Osteocyte (in vitro differentiated cells): ENCODE measurements around the gene CLDN16. TPM values are rescaled to one million over a fixed set of nuclear protein-coding genes. Genes with fewer than 3 reads are reported as not detected.

Experiments used
- DNase-seq: peaks from one replicate; pipeline ENCODE4 v3.0.0; 2021; ENCODE audit warnings: mixed read lengths; ENCODE audit not compliant: unreplicated experiment; ENCODE audit errors: extremely low spot score
- H3K27ac Mint-ChIP-seq: one replicate; pipeline ENCODE4 v1.8.0; 2021; ENCODE audit warnings: mild to moderate bottlenecking, mixed read lengths; ENCODE audit not compliant: unreplicated experiment
- H3K27me3 Mint-ChIP-seq: one replicate; pipeline ENCODE4 v1.8.0; 2021; ENCODE audit warnings: mixed read lengths; ENCODE audit not compliant: unreplicated experiment
- H3K36me3 Mint-ChIP-seq: one replicate; pipeline ENCODE4 v1.8.0; 2021; ENCODE audit warnings: mixed read lengths; ENCODE audit not compliant: unreplicated experiment
- H3K4me1 Mint-ChIP-seq: one replicate; pipeline ENCODE4 v1.8.0; 2021; ENCODE audit warnings: mixed read lengths; ENCODE audit not compliant: unreplicated experiment
- H3K4me3 Mint-ChIP-seq: one replicate; pipeline ENCODE4 v1.8.0; 2021; ENCODE audit warnings: mild to moderate bottlenecking, moderate library complexity, mixed read lengths; ENCODE audit not compliant: unreplicated experiment
- H3K9me3 Mint-ChIP-seq: one replicate; pipeline ENCODE4 v1.8.0; 2021; ENCODE audit warnings: mixed read lengths; ENCODE audit not compliant: unreplicated experiment
- CTCF ChIP-seq: fragments of 200-600 bp; sonication (generic); IDR thresholded peaks from 2 replicates; pipeline ENCODE4 v1.5.0; 2021; ENCODE audit warnings: antibody characterized with exemption, mild to moderate bottlenecking, moderate library complexity
- total RNA-seq: library from RNA; stranded (reverse); gene quantifications from 2 replicates; pipeline ENCODE4 v1.2.1, GENCODE V29; 2021

Gene CLDN16
- total RNA-seq, 1 donor from 2014 or later = not detected

- no peak for DNase-seq
- Mint-ChIP-seq H3K27me3 (no peaks in the 10 kb centered on the region), H3K9me3 (peaks cover 11% of the 10 kb centered on the region), H3K27ac (peak overlapping the region; percentile 96), H3K4me3 (peak overlapping the region; percentile 51), H3K36me3 (no peaks in the 10 kb centered on the region), H3K4me1 (peaks cover 21% of the 10 kb centered on the region)
- TF ChIP-seq CTCF = no peak
Observed at GRCh38 chr3:190345878-190346277, 42.1 kb upstream of the CLDN16 start.

- Mint-ChIP-seq H3K36me3 (no peaks in the 10 kb centered on the region), H3K9me3 (peaks cover 11% of the 10 kb centered on the region), H3K4me3 (no peak overlapping the region), H3K27me3 (no peaks in the 10 kb centered on the region), H3K27ac (peak overlapping the region; percentile 96), H3K4me1 (peaks cover 21% of the 10 kb centered on the region)
- no peak for TF ChIP-seq CTCF
- DNase-seq = no peak
Observed at GRCh38 chr3:190346541-190346940, 41.4 kb upstream of the CLDN16 start.

GRCh38 chr3:190352861-190353457, 35.0 kb upstream of the CLDN16 start:
- peaks cover 6% of the 10 kb centered on the region for H3K4me1 Mint-ChIP-seq
- H3K4me3 Mint-ChIP-seq = no peak overlapping the region
- H3K36me3 Mint-ChIP-seq = no peaks in the 10 kb centered on the region
- no peak for TF ChIP-seq CTCF
- DNase-seq = no peak
- no peak overlapping the region for H3K27ac Mint-ChIP-seq
- no peaks in the 10 kb centered on the region for H3K27me3 Mint-ChIP-seq
- peaks cover 5% of the 10 kb centered on the region for H3K9me3 Mint-ChIP-seq

- Mint-ChIP-seq H3K9me3 (peaks cover 5% of the 10 kb centered on the region), H3K36me3 (no peaks in the 10 kb centered on the region), H3K27ac (no peak overlapping the region), H3K4me1 (peaks cover 6% of the 10 kb centered on the region), H3K4me3 (no peak overlapping the region), H3K27me3 (no peaks in the 10 kb centered on the region)
- no peak for DNase-seq
- TF ChIP-seq CTCF = no peak
Observed at GRCh38 chr3:190356246-190356645, 31.7 kb upstream of the CLDN16 start.

GRCh38 chr3:190357468-190357867, 30.5 kb upstream of the CLDN16 start:
- Mint-ChIP-seq H3K4me1 (peaks cover 8% of the 10 kb centered on the region), H3K27ac (no peak overlapping the region), H3K27me3 (no peaks in the 10 kb centered on the region), H3K9me3 (peaks cover 5% of the 10 kb centered on the region), H3K4me3 (no peak overlapping the region), H3K36me3 (no peaks in the 10 kb centered on the region)
- no peak for DNase-seq
- no peak for TF ChIP-seq CTCF
